Tibial nerve (tissue), 3 donors: Measurements from ENCODE around the gene CA9.

Source experiments
- POLR2A ChIP-seq, 2 donors: fragments of 450-650 bp; IDR thresholded peaks; one replicate each; pipeline ENCODE4 v1.6.1; 2017; ENCODE audit warnings: antibody characterized with exemption in 2 of 2, mild to moderate bottlenecking in 2 of 2, moderate library complexity in 2 of 2
- TF ChIP-seq, protein P1 (sequence below), 5 experiments: fragments of 200-600 bp in 3 of 5; fragments of 450-650 bp in 2 of 5; sonication (generic) in 3 of 5; IDR thresholded peaks; one replicate each; pipeline ENCODE4 v1.5.1; 2016 to 2019; ENCODE audit warnings: antibody characterized with exemption in 5 of 5, mild to moderate bottlenecking in 3 of 5, moderate library complexity in 2 of 5

DNA sequence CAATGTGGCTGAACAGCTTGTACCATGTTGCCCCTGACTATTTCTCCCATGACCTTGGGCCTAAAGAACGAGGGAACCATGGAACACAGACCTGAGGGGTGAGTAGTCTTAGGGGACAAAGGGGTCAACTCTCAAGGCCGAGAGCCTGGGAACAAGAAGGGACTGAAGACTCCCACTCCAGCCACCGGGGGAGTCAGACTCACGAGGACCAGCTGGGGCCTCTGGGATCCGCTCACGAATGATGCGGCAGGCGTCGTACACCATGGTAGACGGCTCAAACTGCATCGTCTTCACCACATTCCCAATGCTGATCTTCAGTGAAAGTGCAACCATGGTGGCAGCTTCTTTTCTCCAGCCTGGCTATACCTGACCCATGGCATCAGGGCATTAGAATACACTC, 51.6 kb downstream of the CA9 start:
- TF ChIP-seq, protein P1, sequence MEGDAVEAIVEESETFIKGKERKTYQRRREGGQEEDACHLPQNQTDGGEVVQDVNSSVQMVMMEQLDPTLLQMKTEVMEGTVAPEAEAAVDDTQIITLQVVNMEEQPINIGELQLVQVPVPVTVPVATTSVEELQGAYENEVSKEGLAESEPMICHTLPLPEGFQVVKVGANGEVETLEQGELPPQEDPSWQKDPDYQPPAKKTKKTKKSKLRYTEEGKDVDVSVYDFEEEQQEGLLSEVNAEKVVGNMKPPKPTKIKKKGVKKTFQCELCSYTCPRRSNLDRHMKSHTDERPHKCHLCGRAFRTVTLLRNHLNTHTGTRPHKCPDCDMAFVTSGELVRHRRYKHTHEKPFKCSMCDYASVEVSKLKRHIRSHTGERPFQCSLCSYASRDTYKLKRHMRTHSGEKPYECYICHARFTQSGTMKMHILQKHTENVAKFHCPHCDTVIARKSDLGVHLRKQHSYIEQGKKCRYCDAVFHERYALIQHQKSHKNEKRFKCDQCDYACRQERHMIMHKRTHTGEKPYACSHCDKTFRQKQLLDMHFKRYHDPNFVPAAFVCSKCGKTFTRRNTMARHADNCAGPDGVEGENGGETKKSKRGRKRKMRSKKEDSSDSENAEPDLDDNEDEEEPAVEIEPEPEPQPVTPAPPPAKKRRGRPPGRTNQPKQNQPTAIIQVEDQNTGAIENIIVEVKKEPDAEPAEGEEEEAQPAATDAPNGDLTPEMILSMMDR (IDR thresholded peaks at IDR 0.05), result no peak
- no peak for TF ChIP-seq POLR2A (IDR thresholded peaks at IDR 0.05)
